OCI-LY1 (cell line): ENCODE measurements around the gene ZFYVE27.

Experiments
- CTCF ChIP-seq: fragments of 200-600 bp; sonication (generic), shearing (Covaris generic); IDR thresholded peaks from 2 replicates; pipeline ENCODE4 v1.5.1; 2017; ENCODE audit warnings: mild to moderate bottlenecking, antibody characterized with exemption, low read length, moderate library complexity, mixed read lengths
- EZH2 ChIP-seq: fragments of 200-600 bp; sonication (generic), shearing (Covaris generic); IDR thresholded peaks from 2 replicates; pipeline ENCODE4 v1.8.0; 2017; ENCODE audit warnings: borderline replicate concordance, mixed run types, mild to moderate bottlenecking, antibody characterized with exemption, low read length, moderate library complexity, mixed read lengths

- no peak for TF ChIP-seq CTCF
- TF ChIP-seq EZH2 = no peak
These were observed 69.0 kb downstream of the ZFYVE27 start for GRCh38 chr10:97805949-97806348.
